Body of pancreas (tissue), 4 donors: ENCODE measurements around the gene CCDC174.

ENCODE experiments used
- CTCF ChIP-seq, 7 experiments: fragments of 450-650 bp in 4 of 7; fragments of 200-600 bp in 3 of 7; sonication (generic) in 3 of 7; IDR thresholded peaks; one replicate each; pipeline ENCODE4 v1.5.1; 2016 to 2019; ENCODE audit warnings: antibody characterized with exemption in 7 of 7
- POLR2A ChIP-seq, 3 donors: fragments of 450-650 bp; IDR thresholded peaks; one replicate each; pipeline ENCODE4 v1.6.1; 2016; ENCODE audit warnings: antibody characterized with exemption in 3 of 3, mild to moderate bottlenecking in 2 of 3

GRCh38 chr3:14621093-14621492 is 30.5 kb upstream of the CCDC174 start:
- TF ChIP-seq CTCF (IDR thresholded peaks at IDR 0.05): no peak
- no peak for TF ChIP-seq POLR2A (IDR thresholded peaks at IDR 0.05)
